Hematopoietic multipotent progenitor cell treated with erythropoietin and hydrocortisone succinate and interleukin-3 and kit ligand, for 4 days (in vitro differentiated cells): ENCODE data around the gene ZNF521.
"Not testable (repeated sequence)": the region's sequence is repeated elsewhere in the genome, so short reads cannot be mapped to it uniquely, and the experiment has no call there.

Experiments used
- DNase-seq: peaks from one replicate; pipeline ENCODE4 v3.0.0-alpha.2; 2015

ZNF521 gene

DNA sequence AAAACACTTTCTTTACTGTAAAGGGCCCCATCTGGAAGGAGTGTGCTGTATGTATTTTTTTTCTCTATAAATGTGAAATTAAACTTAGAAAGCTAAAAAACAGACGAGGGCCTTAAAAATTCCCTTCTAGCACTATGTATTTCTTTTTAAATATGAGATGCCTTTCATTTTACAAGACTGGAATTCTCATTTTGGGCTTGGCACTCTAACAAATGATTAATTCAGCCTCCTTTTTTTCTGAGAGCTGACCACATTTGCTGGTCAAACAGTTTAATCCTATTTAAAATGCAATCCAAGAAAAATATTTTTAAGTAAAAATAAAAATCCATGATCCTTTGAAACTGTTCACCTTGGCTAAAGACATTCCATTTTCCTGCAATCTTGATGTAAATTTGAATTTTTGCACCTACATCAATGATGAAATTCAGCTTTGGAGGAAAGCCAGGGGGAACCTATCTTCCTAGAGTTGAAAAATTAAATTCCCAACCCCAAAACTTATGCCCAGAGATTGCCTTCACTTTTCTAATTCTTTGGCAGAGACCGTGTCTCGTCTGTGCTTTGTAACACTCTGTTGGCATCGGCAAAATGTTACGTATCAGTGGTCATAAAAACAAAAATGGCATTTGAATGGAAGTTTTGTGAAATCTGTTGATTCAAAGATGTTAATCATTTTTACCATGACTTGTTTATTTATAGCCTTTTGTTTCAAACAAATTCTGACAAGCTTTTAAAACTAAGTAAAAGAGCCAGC lies 284.5 kb downstream of the ZNF521 start:
- DNase-seq = no peak

DNA sequence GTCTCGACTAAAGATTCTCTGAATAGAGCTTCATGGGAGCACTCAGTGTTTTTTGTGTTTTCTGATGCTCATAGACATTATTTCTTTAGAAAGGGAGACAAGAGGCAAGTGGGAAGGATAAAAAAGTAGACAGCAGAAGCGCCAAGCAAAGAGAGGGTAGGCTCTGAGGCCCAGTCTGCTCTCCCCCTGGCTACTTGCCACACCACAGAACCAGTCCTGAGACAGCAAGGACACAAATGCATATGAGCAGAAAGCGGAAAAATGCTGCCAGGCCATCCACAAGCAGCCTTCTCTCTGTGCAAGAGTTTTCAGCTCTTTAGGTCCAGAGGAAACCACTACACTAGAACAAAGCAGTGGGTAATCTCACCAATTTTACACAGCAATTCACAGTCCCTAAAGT lies 285.4 kb downstream of the ZNF521 start:
- peak; percentile 27 for DNase-seq

GRCh38 chr18:25062720-25063119 lies 289.2 kb downstream of the ZNF521 start:
- DNase-seq = peak; percentile 48

GRCh38 chr18:25061395-25061794 lies 290.6 kb downstream of the ZNF521 start:
- no peak for DNase-seq

DNA sequence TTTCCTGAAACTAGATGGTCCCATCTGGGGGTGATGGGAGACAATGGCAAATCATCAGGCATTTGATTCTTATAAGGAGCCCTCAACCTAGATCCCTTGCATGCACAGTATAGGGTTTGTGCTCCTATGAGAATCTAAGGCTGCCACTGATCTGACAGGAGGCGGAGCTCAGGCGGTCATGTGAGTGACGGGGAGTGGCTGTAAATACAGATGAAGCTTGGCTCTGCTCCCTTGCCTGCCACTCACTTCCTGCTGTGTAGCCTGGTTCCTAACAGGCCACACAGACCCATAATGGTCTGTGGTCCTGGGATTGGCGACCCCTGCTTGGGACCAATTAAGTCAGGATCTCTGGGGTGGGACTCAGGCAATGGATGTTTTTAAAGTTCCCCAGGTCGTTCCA lies 293.4 kb downstream of the ZNF521 start:
- peak; percentile 18 for DNase-seq

DNA sequence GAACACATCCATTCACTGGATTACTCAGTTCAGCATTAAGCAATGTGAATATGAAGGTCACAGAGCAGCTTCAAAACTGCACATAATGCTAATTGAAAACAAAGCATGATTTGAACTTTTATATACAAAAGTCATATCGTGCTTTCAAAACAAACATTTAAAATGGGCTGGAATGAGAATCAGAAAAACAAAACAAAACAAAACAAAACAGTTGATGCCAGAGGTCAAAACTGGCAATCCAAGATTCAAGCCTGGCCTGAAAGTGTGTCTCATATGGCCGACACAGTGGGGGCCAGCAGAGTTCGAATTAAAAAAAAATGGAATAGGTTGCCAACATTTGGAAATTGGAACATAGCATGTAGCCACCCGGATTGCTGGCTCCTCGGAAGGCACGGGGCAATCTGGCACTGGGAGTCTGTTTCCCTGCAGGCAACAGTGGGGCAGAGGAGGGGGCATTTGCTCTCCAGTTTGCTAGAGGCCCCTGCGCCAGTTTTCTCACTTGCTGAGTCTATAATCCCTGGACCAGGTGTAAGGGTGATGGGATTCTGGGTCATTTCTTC lies 294.4 kb downstream of the ZNF521 start:
- DNase-seq = no peak

DNA sequence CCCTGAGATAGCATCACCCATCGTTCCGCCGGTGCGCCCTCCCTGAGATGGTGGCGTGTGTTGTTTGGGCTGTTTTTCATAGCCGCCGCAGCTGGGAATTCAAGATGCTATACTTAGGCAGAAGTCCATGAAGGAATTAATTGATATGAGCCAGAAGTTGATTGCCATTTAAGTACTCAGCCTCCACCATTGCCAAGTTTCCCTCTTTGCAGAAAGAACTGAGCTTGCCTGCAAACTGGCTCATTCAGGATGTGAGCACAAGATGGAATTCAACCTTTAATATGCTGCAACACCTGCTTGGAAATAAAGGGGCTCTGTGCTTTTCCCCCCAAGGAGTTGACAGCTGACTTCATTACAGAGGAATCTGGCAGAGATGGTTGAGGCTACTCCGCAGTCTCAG lies 295.5 kb downstream of the ZNF521 start:
- no peak for DNase-seq

- peak; percentile 9 for DNase-seq
Observed at GRCh38 chr18:25055076-25055475, 296.9 kb downstream of the ZNF521 start.

- DNase-seq = no peak
Observed at GRCh38 chr18:25053466-25053865, 298.5 kb downstream of the ZNF521 start.

DNA sequence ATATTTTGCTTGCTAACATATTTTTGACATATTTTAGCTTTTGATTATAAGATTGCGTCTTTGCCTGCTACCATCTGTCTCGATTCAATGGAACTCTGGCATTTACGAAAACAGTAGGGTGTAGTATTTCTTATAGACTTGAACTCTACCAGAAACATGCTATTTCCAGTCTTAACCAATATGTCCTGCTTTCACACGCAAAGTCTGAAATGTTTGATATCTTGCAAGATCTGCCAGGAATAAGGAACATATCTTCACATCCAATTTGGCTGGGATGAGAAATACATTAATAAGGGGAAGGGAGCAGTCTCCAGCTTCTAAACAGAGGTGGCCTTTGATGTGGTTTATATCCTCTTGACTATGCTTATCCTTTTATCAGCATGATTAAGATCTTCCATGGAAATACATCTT lies 299.4 kb downstream of the ZNF521 start:
- DNase-seq = no peak

GRCh38 chr18:25050605-25051004 lies 301.4 kb downstream of the ZNF521 start:
- no peak for DNase-seq

DNA sequence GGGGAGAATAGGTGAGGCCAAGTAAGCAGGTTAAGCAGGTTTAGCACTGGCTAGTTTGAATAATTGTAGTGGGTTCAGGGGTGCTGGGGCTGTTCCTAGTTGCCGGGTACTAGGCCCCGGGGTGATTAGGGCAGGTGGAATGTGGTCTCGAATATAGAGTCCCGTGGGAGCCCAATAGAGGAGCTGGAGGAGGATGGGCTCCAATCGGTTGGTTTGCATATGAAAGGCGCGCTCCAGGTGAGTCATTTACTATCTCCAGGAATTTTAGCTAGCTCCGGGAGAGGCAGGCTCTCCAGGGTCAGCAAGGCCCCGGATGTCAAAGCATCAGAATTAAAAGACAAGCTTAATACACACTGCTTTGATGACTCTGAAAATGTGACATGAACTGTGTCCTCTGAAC lies 304.0 kb downstream of the ZNF521 start:
- DNase-seq = no peak

- DNase-seq = no peak
Observed at GRCh38 chr18:25047421-25047820, 304.5 kb downstream of the ZNF521 start.

- DNase-seq = no peak
Observed at GRCh38 chr18:25044694-25045093, 307.3 kb downstream of the ZNF521 start.

GRCh38 chr18:25043104-25043503 lies 308.9 kb downstream of the ZNF521 start:
- no peak for DNase-seq

DNA sequence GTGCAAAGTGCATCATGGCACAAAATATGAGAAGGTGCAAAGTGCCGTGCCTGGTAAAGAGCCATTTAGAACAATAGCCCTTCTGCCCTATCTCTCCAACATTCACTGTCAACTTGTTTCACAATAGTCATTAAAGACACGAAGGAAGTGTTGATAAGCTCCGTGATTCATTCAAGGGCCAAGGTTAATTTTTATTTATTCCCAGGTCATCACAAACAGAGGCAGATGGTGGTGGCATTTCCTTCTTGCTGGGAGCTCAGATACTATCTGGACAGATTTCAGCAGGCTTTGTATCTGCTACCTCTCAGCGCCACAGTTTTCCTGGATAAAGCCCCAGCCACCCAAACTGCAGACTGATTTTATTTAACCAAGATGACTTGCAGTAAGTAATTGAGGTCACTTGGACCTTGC lies 309.3 kb downstream of the ZNF521 start:
- DNase-seq = peak; percentile 30

GRCh38 chr18:25039781-25040180 lies 312.2 kb downstream of the ZNF521 start:
- no peak for DNase-seq

- DNase-seq = no peak
Observed at GRCh38 chr18:25038261-25038660, 313.7 kb downstream of the ZNF521 start.

DNA sequence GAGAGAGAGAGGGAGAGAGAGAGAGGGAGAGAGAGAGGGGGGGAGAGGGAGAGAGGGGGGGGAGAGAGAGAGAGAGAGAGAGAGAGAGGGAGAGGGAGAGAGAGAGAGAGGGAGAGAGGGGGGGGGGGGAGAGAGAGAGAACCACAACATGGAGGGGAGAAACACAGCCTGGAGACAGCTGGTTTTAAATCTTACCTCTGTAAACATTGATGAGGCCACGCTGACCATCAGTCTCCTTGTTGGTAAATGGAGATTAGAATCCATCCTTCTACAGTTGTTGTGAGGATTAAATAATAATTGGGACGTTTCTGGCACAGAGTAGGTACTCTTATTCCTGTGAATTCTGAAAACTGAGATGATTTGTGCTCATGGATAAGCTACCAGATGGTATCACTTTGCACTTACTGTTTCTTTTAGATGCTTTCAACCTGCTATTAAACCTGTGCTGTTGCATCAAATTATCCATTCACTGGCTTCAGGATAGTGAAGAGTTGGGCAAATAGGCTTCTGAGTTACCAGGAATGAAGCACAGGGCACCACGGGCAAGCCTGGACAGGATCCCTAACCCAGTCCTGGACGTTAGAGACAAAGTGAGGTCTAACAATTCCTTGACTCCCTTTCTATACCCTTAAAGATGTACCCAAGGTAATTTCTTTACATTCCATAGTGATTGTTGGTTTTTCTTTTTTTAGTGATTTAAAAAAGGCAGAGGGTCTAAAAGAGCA lies 318.1 kb downstream of the ZNF521 start:
- DNase-seq = no peak

GRCh38 chr18:25033175-25033574 lies 318.8 kb downstream of the ZNF521 start:
- DNase-seq = not testable (repeated sequence)

DNA sequence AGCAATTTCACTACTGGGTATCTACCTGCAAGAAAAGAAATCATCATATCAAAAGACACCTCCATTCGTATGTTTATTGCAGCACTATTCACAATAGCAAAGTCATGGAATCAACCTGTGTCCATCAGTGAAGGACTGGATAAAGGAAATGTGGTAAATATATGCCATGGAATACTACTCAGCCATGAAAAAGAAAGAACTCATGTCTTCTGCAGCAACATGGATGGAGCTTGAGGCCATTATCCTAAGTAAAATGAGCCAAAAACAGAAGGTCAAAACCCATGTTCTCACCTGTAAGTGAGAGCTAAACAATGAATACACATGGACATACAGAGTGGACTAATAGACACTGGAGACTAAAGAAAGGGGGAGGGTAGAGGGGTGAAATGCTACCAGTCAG lies 322.2 kb downstream of the ZNF521 start:
- no peak for DNase-seq

- DNase-seq = peak; percentile 2
Observed at GRCh38 chr18:25019931-25020330, 332.0 kb downstream of the ZNF521 start.

DNA sequence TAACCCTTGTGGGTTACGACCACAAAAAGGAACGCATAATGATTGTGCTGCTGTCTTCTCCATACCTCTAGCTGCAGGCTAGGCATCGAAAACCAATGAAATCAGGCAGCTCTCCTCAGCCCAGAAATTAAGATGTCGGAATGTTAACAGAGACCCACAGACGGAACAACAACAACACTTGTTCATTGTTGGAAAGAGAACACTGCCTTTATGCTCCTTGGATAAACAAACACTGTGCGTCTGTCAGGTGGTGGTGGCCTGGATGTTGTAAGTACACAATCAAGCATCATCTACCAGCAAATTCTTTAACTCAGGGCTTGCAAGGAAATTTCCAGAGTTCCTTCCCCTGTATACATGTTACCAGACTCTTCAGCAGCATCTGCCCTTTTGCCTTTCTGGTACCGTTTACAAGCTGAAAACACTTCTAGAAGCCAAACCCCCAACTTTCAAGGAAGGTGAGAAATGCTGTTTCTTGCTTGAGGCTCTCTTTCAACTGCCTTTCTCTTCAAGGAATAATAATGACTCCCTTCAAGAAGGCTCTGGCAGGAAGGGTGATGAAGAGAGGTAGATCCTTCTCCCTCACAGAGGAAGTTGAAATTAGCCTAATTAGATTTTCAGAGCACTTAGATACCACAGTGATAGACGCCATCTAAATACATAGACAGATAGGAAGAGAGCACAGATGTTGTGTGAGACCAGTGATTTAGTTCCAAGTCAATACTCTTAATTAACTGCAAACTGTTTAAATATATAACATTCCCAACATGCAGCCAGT lies 332.7 kb downstream of the ZNF521 start:
- DNase-seq = no peak
